ENCODE results near the gene GMDS. TPM values are rescaled to one million over a fixed set of nuclear protein-coding genes. Genes with fewer than 3 reads are reported as not detected.

The GMDS gene
- total RNA-seq, 1 experiment from 2014 or later: 27.6 TPM

DNA sequence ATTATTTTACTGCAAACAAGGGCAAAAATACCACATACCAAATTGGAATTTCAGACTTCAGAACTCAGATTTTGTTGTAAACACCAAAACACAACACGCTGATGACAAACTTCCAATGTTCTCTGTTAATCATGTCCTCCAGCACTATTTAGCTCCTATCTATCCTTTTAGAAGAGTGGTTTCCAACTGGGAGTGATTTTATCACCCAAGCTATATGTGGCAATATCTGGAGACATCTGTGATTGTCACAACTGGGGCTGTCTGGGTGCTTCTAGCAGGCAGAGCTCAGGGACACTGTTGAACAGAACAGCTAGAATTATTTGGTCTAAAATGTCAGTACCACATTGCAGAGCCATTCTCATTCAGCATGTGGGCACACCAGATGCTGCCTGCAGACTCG, 391.1 kb downstream of the GMDS start:
- no peak overlapping the region for H3K23ac ChIP-seq (ENCODE audit: insufficient read length, low read depth, low read length)
- H3K4ac ChIP-seq (ENCODE audit: low read depth, low read length): no peak overlapping the region
- no peak overlapping the region for H4K91ac ChIP-seq (ENCODE audit: insufficient read length, low read depth, low read length)
- H2AK5ac ChIP-seq (ENCODE audit: insufficient read length, low read length): no peak overlapping the region
- H3K79me1 ChIP-seq (ENCODE audit: insufficient read depth, low read depth, low read length, poor library complexity, severe bottlenecking): no peaks in the 10 kb centered on the region
- no peak overlapping the region for H3K18ac ChIP-seq (ENCODE audit: insufficient read length, low read depth, low read length)
- no peaks in the 10 kb centered on the region for H4K20me1 ChIP-seq (ENCODE audit: control insufficient read depth, insufficient read depth, insufficient read length)
- H2AFZ ChIP-seq (ENCODE audit: low read length): no peak overlapping the region
- H3K9me3 Mint-ChIP-seq: no peaks in the 10 kb centered on the region
- H2BK15ac ChIP-seq (ENCODE audit: low read depth, low read length): no peak overlapping the region
- TF ChIP-seq CTCF (conservative IDR thresholded peaks at IDR 0.05): no peak
- H2BK5ac ChIP-seq (ENCODE audit: insufficient read length, low read length): no peak overlapping the region
- no peak for DNase-seq
- no peak overlapping the region for H4K8ac ChIP-seq (replicated peaks; ENCODE audit: insufficient read length, low read depth, low read length)
- H3K27me3 Mint-ChIP-seq (ENCODE audit: low read depth): no peaks in the 10 kb centered on the region
- no peak overlapping the region for H3K4me2 ChIP-seq (ENCODE audit: insufficient read depth, insufficient read length, low read length)
- H3K23me2 ChIP-seq (ENCODE audit: insufficient read length, low read depth, low read length, poor library complexity, severe bottlenecking): no peaks in the 10 kb centered on the region
- no peaks in the 10 kb centered on the region for H3K4me1 ChIP-seq (ENCODE audit: insufficient read depth, low read length)
- H3T11ph ChIP-seq (ENCODE audit: low read length): no peak overlapping the region
- H3K36me3 Mint-ChIP-seq (ENCODE audit: insufficient read depth in 1 of 3, low read depth in 3 of 3): no peaks in the 10 kb centered on the region
- H3K27me3 ChIP-seq (ENCODE audit: insufficient read depth, low read length): no peaks in the 10 kb centered on the region
- no peak overlapping the region for H2BK20ac ChIP-seq (ENCODE audit: low read depth, low read length, poor library complexity, severe bottlenecking)
- no peaks in the 10 kb centered on the region for H3K9me3 ChIP-seq (ENCODE audit: control insufficient read depth, low read depth, low read length)
- H2BK12ac ChIP-seq (ENCODE audit: insufficient read length, low read depth, low read length): no peak overlapping the region
- no peak overlapping the region for H3K9ac ChIP-seq (ENCODE audit: extremely low read depth, insufficient read length, low read length)
- H3K27ac Mint-ChIP-seq: no peak overlapping the region
- H3K79me2 ChIP-seq (ENCODE audit: insufficient read depth, low read length): no peaks in the 10 kb centered on the region
- WGBS (ENCODE audit: extremely low coverage, insufficient read length, low lambda C conversion rate): no CpG with 5 or more reads among the region's 2 CpGs
- H3K56ac ChIP-seq (ENCODE audit: insufficient read length, low read depth, low read length): no peak overlapping the region
- H3K14ac ChIP-seq (ENCODE audit: insufficient read depth, low read length): no peak overlapping the region
- no peak overlapping the region for H3K4me3 Mint-ChIP-seq
- H3K4me1 Mint-ChIP-seq: peaks cover 14 to 18% of the 10 kb centered on the region in 2 experiments
- H4K5ac ChIP-seq (ENCODE audit: insufficient read length, low read depth, low read length): no peak overlapping the region
- no peak overlapping the region for H3K27ac ChIP-seq (ENCODE audit: insufficient read length, low read depth, low read length)
- H2BK120ac ChIP-seq (ENCODE audit: low read depth, low read length, poor library complexity, severe bottlenecking): no peak overlapping the region
